Keratinocyte (primary cell): Measurements from ENCODE around the gene PAX8. TPM values are rescaled to one million over a fixed set of nuclear protein-coding genes. Genes with fewer than 3 reads are reported as not detected.

Experiments used
- DNase-seq: peaks from one replicate; pipeline ENCODE4 v3.0.0-alpha.2; 2011; ENCODE audit warnings: low read depth, missing footprints, low spot score
- FAIRE-seq: peaks from 2 replicates; lab custom pipeline; 2011; peaks lifted over from hg19 to GRCh38; lab: Jason Lieb, UNC
- H2AFZ ChIP-seq: 2 replicates; pipeline ENCODE4 v1.6.0; 2012; ENCODE audit warnings: low read length, control low read depth, inconsistent platforms; ENCODE audit not compliant: control insufficient read depth
- H3K27ac ChIP-seq: 2 replicates; pipeline ENCODE4 v1.5.1; 2011; ENCODE audit warnings: low read length; ENCODE audit not compliant: control insufficient read depth, insufficient read depth
- H3K27me3 ChIP-seq: 3 replicates; pipeline ENCODE4 v1.6.0; 2011; ENCODE audit warnings: low read length; ENCODE audit not compliant: control insufficient read depth, insufficient read depth; ENCODE audit errors: extremely low read depth
- H3K36me3 ChIP-seq, 2 experiments: 2 replicates in 1 of 2; 3 replicates in 1 of 2; pipeline ENCODE4 v1.5.1; 2011; ENCODE audit warnings: low read length in 2 of 2, mild to moderate bottlenecking in 1 of 2; ENCODE audit not compliant: control insufficient read depth in 2 of 2, insufficient read depth in 2 of 2; ENCODE audit errors: extremely low read depth in 1 of 2
- H3K4me1 ChIP-seq: 3 replicates; pipeline ENCODE4 v1.5.1; 2011; ENCODE audit warnings: low read length; ENCODE audit not compliant: control insufficient read depth, insufficient read depth; ENCODE audit errors: extremely low read depth
- H3K4me2 ChIP-seq: 3 replicates; pipeline ENCODE4 v1.6.0; 2011; ENCODE audit warnings: low read depth, low read length; ENCODE audit not compliant: control insufficient read depth, insufficient read depth; ENCODE audit errors: extremely low read depth
- H3K4me3 ChIP-seq, 3 experiments: fragments of 200-600 bp in 1 of 3; sonication (generic) in 1 of 3; 2 replicates in 2 of 3; 3 replicates in 1 of 3; pipeline ENCODE4 v1.5.1; 2011 to 2016; ENCODE audit warnings: low read length in 3 of 3, mild to moderate bottlenecking in 3 of 3, control low read depth in 2 of 3, inconsistent platforms in 1 of 3, low read depth in 1 of 3, mixed read lengths in 1 of 3, mixed run types in 1 of 3, moderate library complexity in 1 of 3; ENCODE audit not compliant: control insufficient read depth in 2 of 3, insufficient read depth in 2 of 3; ENCODE audit errors: extremely low read depth in 1 of 3
- H3K79me2 ChIP-seq: 2 replicates; pipeline ENCODE4 v1.6.0; 2012; ENCODE audit warnings: low read length; ENCODE audit not compliant: control insufficient read depth, insufficient read depth
- H3K9ac ChIP-seq: 3 replicates; pipeline ENCODE4 v1.6.0; 2011; ENCODE audit warnings: low read length; ENCODE audit not compliant: control insufficient read depth, insufficient read depth; ENCODE audit errors: extremely low read depth
- H3K9me1 ChIP-seq: 3 replicates; pipeline ENCODE4 v1.6.0; 2011; ENCODE audit warnings: low read length; ENCODE audit not compliant: control insufficient read depth, insufficient read depth; ENCODE audit errors: extremely low read depth
- H3K9me3 ChIP-seq: 2 replicates; pipeline ENCODE4 v1.5.1; 2012; ENCODE audit warnings: low read depth, low read length; ENCODE audit not compliant: control insufficient read depth
- H4K20me1 ChIP-seq: 3 replicates; pipeline ENCODE4 v1.6.0; 2011; ENCODE audit warnings: low read length; ENCODE audit not compliant: control insufficient read depth, insufficient read depth; ENCODE audit errors: extremely low read depth
- CTCF ChIP-seq, 3 experiments: IDR thresholded peaks in 1 of 3; conservative IDR thresholded peaks in 1 of 3; optimal IDR thresholded peaks in 1 of 3; 2 replicates in 2 of 3; 3 replicates in 1 of 3; pipeline versions ENCODE3 to v1.5.1; 2011; ENCODE audit warnings: low read length in 3 of 3, mild to moderate bottlenecking in 3 of 3, moderate library complexity in 2 of 3, control low read depth in 1 of 3, inconsistent platforms in 1 of 3; ENCODE audit not compliant: insufficient read depth in 2 of 3; ENCODE audit errors: extremely low read depth in 1 of 3
- EZH2 ChIP-seq: IDR thresholded peaks from one replicate; pipeline ENCODE4 v1.6.1; 2012; ENCODE audit warnings: inconsistent platforms, mild to moderate bottlenecking, low read length, moderate library complexity
- dilution Hi-C: fragments of 300-500 bp; cut with MboI; formaldehyde crosslinking; loops from one replicate; pipeline ENCODE4 v1.7.0; 2020; ENCODE audit warnings: low sequenced_read_pairs; ENCODE audit not compliant: extremely low pct_ligation_motif_present
- polyA plus RNA-seq, 5 experiments: library from polyadenylated mRNA; depleted of rRNA in 3 of 5; stranded (reverse) in 3 of 5; stranded (forward) in 1 of 5; unstranded in 1 of 5; fragments of >200 nt; gene quantifications; 1 replicate in 1 of 5; 2 replicates in 3 of 5; 3 replicates in 1 of 5; pipeline versions ENCODE4 v1.2.1 to v1.2.3, GENCODE V29; 2011 to 2012; ENCODE audit warnings: missing spikeins in 2 of 5, low read depth in 1 of 5, low replicate concordance in 1 of 5

The PAX8 gene
- polyA plus RNA-seq, 1 donor (not counting 4 experiments of a cell fraction or from before 2014, with no cell fraction given), result 3.4 TPM

GRCh38 chr2:113184531-113185230 lies 94.0 kb downstream of the PAX8 start:
- Histone ChIP-seq H3K27me3 (no peaks in the 10 kb centered on the region), H3K9me3 (no peaks in the 10 kb centered on the region), H3K79me2 (no peaks in the 10 kb centered on the region), H3K4me1 (peaks cover 4% of the 10 kb centered on the region), H2AFZ (no peak overlapping the region), H3K9me1 (no peaks in the 10 kb centered on the region), H4K20me1 (no peaks in the 10 kb centered on the region), H3K4me2 (no peak overlapping the region), H3K27ac (no peak overlapping the region), H3K4me3 (no peak overlapping the region), H3K36me3 (peaks cover 2 to 8% of the 10 kb centered on the region in 2 experiments), H3K9ac (no peak overlapping the region)
- no peak for TF ChIP-seq CTCF (optimal IDR thresholded peaks at IDR 0.05 in 1 of 3, IDR thresholded peaks at IDR 0.05 in 1 of 3, conservative IDR thresholded peaks at IDR 0.05 in 1 of 3; ENCODE audit: extremely low read depth in 1 of 3, insufficient read depth in 2 of 3, low read length in 3 of 3)
- TF ChIP-seq EZH2, result no peak
- FAIRE-seq (no peak), DNase-seq (no peak)
- dilution Hi-C loops, result no loop called here

- Histone ChIP-seq H2AFZ (no peak overlapping the region), H3K27ac (no peak overlapping the region), H3K4me3 (no peak overlapping the region), H3K9me3 (no peaks in the 10 kb centered on the region), H3K4me1 (peaks cover 4% of the 10 kb centered on the region), H3K9me1 (no peaks in the 10 kb centered on the region), H3K36me3 (peaks cover 2 to 8% of the 10 kb centered on the region in 2 experiments), H3K9ac (no peak overlapping the region), H3K4me2 (no peak overlapping the region), H3K79me2 (no peaks in the 10 kb centered on the region), H3K27me3 (no peaks in the 10 kb centered on the region), H4K20me1 (no peaks in the 10 kb centered on the region)
- TF ChIP-seq EZH2 (no peak), CTCF (optimal IDR thresholded peaks at IDR 0.05 in 1 of 3, IDR thresholded peaks at IDR 0.05 in 1 of 3, conservative IDR thresholded peaks at IDR 0.05 in 1 of 3; ENCODE audit: extremely low read depth in 1 of 3, insufficient read depth in 2 of 3, low read length in 3 of 3) (no peak)
- no peak for FAIRE-seq
- no peak for DNase-seq
- dilution Hi-C loops, result no loop called here
These were observed 95.0 kb downstream of the PAX8 start for GRCh38 chr2:113183703-113184102.
